OCI-LY7 (cell line): Measurements from ENCODE around the gene ANKS6. TPM values are rescaled to one million over a fixed set of nuclear protein-coding genes. Genes with fewer than 3 reads are reported as not detected.

Source experiments
- BruUV-seq: library from RNA; stranded (reverse); fragments of 400-500 nt; replicated peaks from 2 replicates; lab custom pipeline; 2021; lab: Mats Ljungman, UMichigan
- CTCF ChIA-PET: fragments of 300-600 bp; sonication (Branson Sonifier 250); formaldehyde crosslinking; loops from one replicate; lab custom pipeline; 2022; ENCODE audit warnings: antibody characterized with exemption; ENCODE audit not compliant: unreplicated experiment; lab: Charles Lee
- POLR2A ChIA-PET: fragments of 300-600 bp; sonication (Branson Sonifier 250); formaldehyde crosslinking; loops from one replicate; lab custom pipeline; 2022; ENCODE audit warnings: antibody characterized with exemption; lab: Charles Lee
- DNase-seq: peaks from one replicate; pipeline ENCODE4 v3.0.0-alpha.2; 2015; ENCODE audit warnings: low spot score
- H2AFZ ChIP-seq: fragments of 200-600 bp; sonication (generic), shearing (Covaris generic); 2 replicates; pipeline ENCODE4 v1.6.1; 2014; ENCODE audit warnings: mild to moderate bottlenecking, antibody characterized with exemption, low read length, moderate library complexity
- H3K27ac ChIP-seq: fragments of 200-600 bp; sonication (generic); 2 replicates; pipeline ENCODE4 v1.5.1; 2014; ENCODE audit warnings: mixed run types, low read depth, mild to moderate bottlenecking, moderate library complexity, low read length, inconsistent platforms; ENCODE audit not compliant: poor library complexity, severe bottlenecking
- H3K36me3 ChIP-seq: fragments of 200-600 bp; sonication (generic); 2 replicates; pipeline ENCODE4 v1.6.1; 2014; ENCODE audit warnings: mild to moderate bottlenecking, antibody characterized with exemption, low read length, moderate library complexity, mixed read lengths; ENCODE audit not compliant: insufficient read depth
- H3K4me1 ChIP-seq: fragments of 200-600 bp; sonication (generic); 2 replicates; pipeline ENCODE4 v1.5.1; 2014; ENCODE audit warnings: mild to moderate bottlenecking, low read length; ENCODE audit not compliant: insufficient read depth, poor library complexity, severe bottlenecking
- H3K4me2 ChIP-seq: fragments of 200-600 bp; sonication (generic); 2 replicates; pipeline ENCODE4 v1.6.1; 2014; ENCODE audit warnings: mild to moderate bottlenecking, low read length
- H3K4me3 ChIP-seq: fragments of 200-600 bp; sonication (generic); 2 replicates; pipeline ENCODE4 v1.5.1; 2014; ENCODE audit warnings: mild to moderate bottlenecking, low read depth, low read length; ENCODE audit not compliant: poor library complexity, severe bottlenecking
- H3K79me2 ChIP-seq: fragments of 200-600 bp; sonication (generic); 2 replicates; pipeline ENCODE4 v1.6.1; 2016; ENCODE audit warnings: low read depth, mild to moderate bottlenecking, low read length, moderate library complexity, mixed read lengths; ENCODE audit not compliant: insufficient read depth
- H3K9me2 ChIP-seq: fragments of 200-600 bp; sonication (generic); 2 replicates; pipeline ENCODE4 v1.6.1; 2016; ENCODE audit warnings: mild to moderate bottlenecking, low read length, mixed read lengths; ENCODE audit not compliant: insufficient read depth
- H3K9me3 ChIP-seq: fragments of 200-600 bp; sonication (generic); 2 replicates; pipeline ENCODE4 v1.6.1; 2014; ENCODE audit warnings: mild to moderate bottlenecking, mixed run types, low read length, mixed read lengths
- H4K20me1 ChIP-seq: fragments of 200-600 bp; sonication (generic); 2 replicates; pipeline ENCODE4 v1.6.1; 2014; ENCODE audit warnings: mild to moderate bottlenecking, antibody characterized with exemption, low read length, moderate library complexity, mixed read lengths; ENCODE audit not compliant: insufficient read depth
- CTCF ChIP-seq: fragments of 200-600 bp; sonication (generic); conservative IDR thresholded peaks from 2 replicates; pipeline ENCODE4 v1.5.1; 2014; ENCODE audit warnings: mild to moderate bottlenecking, antibody characterized with exemption, low read length, moderate library complexity, mixed read lengths
- EZH2phosphoT487 ChIP-seq: fragments of 200-600 bp; sonication (generic); IDR thresholded peaks from 2 replicates; pipeline ENCODE4 v1.6.1; 2018; ENCODE audit warnings: low read depth, borderline replicate concordance, mild to moderate bottlenecking, mixed run types, antibody characterized with exemption, low read length, moderate library complexity, mixed read lengths
- intact Hi-C: fragments of 100-400 bp; cut with micrococcal nuclease; formaldehyde crosslinking; loops from one replicate; pipeline ENCODE4 v1.10.0; 2022; ENCODE audit not compliant: unreplicated experiment
- total RNA-seq, 2 experiments: library from RNA; depleted of rRNA in 1 of 2; stranded (reverse); fragments of >200 nt in 1 of 2; shearing (Covaris generic) in 1 of 2; gene quantifications; 2 replicates each; pipeline ENCODE4 v1.2.3, GENCODE V29; 2014 to 2022

Gene ANKS6
- total RNA-seq, 2 experiments from 2014 or later: 22.2 to 28.5 TPM

DNA sequence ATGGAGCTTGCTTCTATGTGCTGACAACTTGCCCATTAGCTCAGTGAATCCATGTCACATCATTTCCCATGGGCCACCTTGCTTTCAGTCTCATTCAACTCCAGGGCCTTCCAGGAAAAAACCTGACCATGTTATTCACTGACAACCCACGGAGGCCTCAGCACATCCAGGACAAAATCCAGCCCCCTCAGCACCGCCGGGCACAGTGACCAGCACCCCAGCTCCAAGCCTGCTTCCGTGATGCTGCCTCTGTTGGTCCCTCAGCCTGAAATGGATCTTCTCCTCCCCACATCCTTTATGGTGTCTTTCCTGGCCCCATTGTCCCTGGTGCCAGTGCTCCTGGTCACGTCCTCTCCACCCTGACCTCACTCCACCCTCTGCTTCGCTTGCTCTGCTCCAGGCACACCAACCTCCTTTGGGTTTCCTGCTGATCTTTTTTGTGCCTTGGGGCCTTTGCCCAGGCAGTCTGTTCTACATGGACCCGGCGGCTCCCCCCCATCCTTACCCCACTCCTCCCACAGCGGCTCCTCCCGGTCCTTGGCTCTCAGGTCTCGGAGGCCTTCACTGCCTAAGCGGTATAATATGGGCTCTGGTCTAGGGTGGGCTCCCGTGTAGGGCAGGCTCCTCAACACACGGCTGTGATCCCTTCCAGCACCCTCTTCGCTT, 25.0 kb downstream of the ANKS6 start:
- Histone ChIP-seq H3K36me3 (peaks cover 9% of the 10 kb centered on the region; the same call in 1 of the 2 replicates), H3K9me2 (no peaks in the 10 kb centered on the region), H3K9me3 (no peaks in the 10 kb centered on the region), H2AFZ (no peak overlapping the region), H3K27ac (no peak overlapping the region), H3K4me3 (no peak overlapping the region), H3K79me2 (no peaks in the 10 kb centered on the region), H3K4me2 (no peak overlapping the region), H4K20me1 (no peaks in the 10 kb centered on the region), H3K4me1 (no peaks in the 10 kb centered on the region)
- CTCF ChIA-PET: interaction anchor here (1.1 kb wide), 1 partner anchor 43 kb away, joined by 3 read pairs; no protein-coding TSS in a partner anchor
- no peak for TF ChIP-seq CTCF
- TF ChIP-seq EZH2phosphoT487: no peak
- no peak for DNase-seq
- no TSS peak for BruUV-seq
- intact Hi-C loops: no loop called here
- POLR2A ChIA-PET: no interaction called here

DNA sequence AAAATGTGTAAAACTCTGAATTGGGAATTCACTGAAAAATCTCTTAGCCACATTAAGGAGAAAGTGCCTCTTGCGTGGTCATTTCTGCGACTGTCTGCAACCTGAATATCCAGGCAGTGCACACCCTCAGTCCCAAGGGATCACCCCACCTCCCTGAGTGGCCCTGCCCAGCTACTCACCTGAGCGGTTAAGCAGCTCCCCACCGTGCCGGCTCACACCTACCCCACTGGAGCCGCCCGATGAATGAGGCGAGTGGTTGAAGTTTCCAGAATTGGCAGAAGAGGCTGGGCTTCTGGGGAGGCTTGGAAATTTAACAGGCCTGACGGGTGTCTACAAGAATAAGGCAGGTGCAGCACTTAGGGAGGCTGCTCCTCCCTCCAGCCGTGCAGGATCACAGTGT, 25.6 kb downstream of the ANKS6 start:
- no peak overlapping the region for H3K27ac ChIP-seq
- H3K4me3 ChIP-seq: no peak overlapping the region
- H3K4me2 ChIP-seq: no peak overlapping the region
- H3K36me3 ChIP-seq: peaks cover 9% of the 10 kb centered on the region
- ChIA-PET CTCF (interaction anchor here (1.1 kb wide), 1 partner anchor 42 kb away, joined by 3 read pairs; no protein-coding TSS in a partner anchor), POLR2A (interaction anchor here (0.7 kb wide), 1 partner anchor 439 kb away, joined by 4 read pairs; no protein-coding TSS in a partner anchor)
- TF ChIP-seq CTCF (no peak), EZH2phosphoT487 (no peak)
- intact Hi-C loops: no loop called here
- H2AFZ ChIP-seq: no peak overlapping the region
- no peaks in the 10 kb centered on the region for H3K4me1 ChIP-seq
- no peaks in the 10 kb centered on the region for H3K9me3 ChIP-seq
- BruUV-seq: no TSS peak
- no peaks in the 10 kb centered on the region for H4K20me1 ChIP-seq
- no peak for DNase-seq
- H3K79me2 ChIP-seq: no peaks in the 10 kb centered on the region
- no peaks in the 10 kb centered on the region for H3K9me2 ChIP-seq

DNA sequence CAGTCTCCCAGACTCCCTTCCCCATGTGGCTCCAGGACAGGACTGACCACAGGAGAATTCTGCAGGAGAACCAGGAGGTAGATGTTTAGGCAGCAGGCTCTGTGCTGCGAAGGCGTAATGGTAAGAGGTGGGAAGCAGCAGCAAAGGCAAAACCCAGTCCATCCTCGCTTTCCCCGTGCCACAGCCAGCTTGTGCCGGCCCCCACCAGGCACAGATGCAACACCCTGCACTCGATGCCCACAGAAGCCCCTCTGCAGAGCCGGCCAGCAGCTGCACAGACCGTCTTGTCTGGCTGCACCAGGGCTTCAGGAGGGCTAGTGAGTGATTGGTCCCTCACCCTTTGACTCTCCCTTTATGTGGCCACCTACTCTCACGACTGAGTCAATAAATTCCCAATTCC, 28.0 kb downstream of the ANKS6 start:
- POLR2A ChIA-PET: no interaction called here
- DNase-seq: no peak
- Histone ChIP-seq H2AFZ (no peak overlapping the region), H3K4me2 (no peak overlapping the region), H3K4me1 (no peaks in the 10 kb centered on the region), H3K27ac (no peak overlapping the region), H4K20me1 (no peaks in the 10 kb centered on the region), H3K79me2 (no peaks in the 10 kb centered on the region), H3K9me2 (no peaks in the 10 kb centered on the region), H3K4me3 (no peak overlapping the region), H3K36me3 (peaks cover 9% of the 10 kb centered on the region), H3K9me3 (no peaks in the 10 kb centered on the region)
- BruUV-seq: no TSS peak
- intact Hi-C loops: no loop called here
- TF ChIP-seq EZH2phosphoT487: no peak
- no peak for TF ChIP-seq CTCF
- CTCF ChIA-PET: no interaction called here
